ENCODE results near the gene CHP1. TPM values are rescaled to one million over a fixed set of nuclear protein-coding genes. Genes with fewer than 3 reads are reported as not detected.

The CHP1 gene
- total and polyA plus RNA-seq, 9 of the 15 experiments (the other 6 are each of a cell fraction or from before 2014, with no cell fraction given) = 31.7 to 83.4 (median 67.6) TPM

DNA sequence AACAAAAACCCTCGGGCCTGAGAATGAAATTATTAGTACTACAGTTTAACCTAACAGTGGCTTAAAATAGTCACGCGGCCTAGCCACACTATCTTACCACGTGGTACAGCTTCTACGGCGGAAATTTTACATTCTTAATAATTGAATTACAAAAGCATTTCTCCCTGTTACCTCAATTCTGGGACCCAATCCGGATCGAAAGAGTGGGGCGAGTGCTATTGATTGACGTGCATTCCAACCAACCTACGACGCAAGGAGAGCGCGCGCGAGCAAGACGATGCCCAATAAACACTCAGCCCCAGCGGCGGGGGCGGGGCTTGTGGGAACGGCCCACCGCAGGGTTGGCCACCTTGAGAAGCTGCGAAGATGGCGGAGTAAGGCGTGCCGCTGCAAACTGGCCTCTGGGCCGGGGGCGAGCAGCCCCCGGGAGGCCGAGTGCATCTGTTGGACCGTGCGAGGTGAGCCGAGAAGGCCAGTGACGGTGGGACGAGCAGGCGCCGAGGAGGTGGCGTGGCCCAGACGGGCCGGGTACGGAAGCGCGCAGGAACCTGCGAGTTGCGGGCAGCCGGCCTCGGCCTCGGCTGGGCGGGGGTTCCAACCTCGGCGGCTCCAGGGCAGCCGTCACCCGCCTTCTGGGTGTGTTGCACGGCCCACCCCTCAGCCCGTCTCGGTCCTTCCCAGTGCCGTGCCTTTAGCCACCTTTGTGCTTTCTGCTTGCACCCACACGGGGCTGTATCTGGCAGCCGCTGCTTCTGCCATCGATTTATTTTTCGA lies 52.8 kb downstream of the CHP1 start (continued):
- peak; percentile 89 for TF ChIP-seq SP1 (CRISPR knock-in tag; IDR thresholded peaks at IDR 0.05)
- TF ChIP-seq CREM (IDR thresholded peaks at IDR 0.05; ENCODE audit: low read depth) = peak; percentile 87
- TF ChIP-seq ZNF212 (CRISPR knock-in tag; IDR thresholded peaks at IDR 0.05) = no peak
- peak; percentile 89 for TF ChIP-seq CHD2 (IDR thresholded peaks at IDR 0.05; ENCODE audit: low read depth, low read length)
- TF ChIP-seq, protein P1, sequence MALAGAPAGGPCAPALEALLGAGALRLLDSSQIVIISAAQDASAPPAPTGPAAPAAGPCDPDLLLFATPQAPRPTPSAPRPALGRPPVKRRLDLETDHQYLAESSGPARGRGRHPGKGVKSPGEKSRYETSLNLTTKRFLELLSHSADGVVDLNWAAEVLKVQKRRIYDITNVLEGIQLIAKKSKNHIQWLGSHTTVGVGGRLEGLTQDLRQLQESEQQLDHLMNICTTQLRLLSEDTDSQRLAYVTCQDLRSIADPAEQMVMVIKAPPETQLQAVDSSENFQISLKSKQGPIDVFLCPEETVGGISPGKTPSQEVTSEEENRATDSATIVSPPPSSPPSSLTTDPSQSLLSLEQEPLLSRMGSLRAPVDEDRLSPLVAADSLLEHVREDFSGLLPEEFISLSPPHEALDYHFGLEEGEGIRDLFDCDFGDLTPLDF (CRISPR knock-in tag; IDR thresholded peaks at IDR 0.05) = peak; percentile 90
- TF ChIP-seq CXXC5 (CRISPR knock-in tag; IDR thresholded peaks at IDR 0.05) = peak; percentile 97
- peak; percentile 24; the same call in 1 of the 2 replicates for TF ChIP-seq LCOR (CRISPR knock-in tag; IDR thresholded peaks at IDR 0.05)
- no peak for TF ChIP-seq POU5F1 (IDR thresholded peaks at IDR 0.05; ENCODE audit: borderline replicate concordance, low read depth, low read length, partially characterized antibody)
- peak; percentile 51; the same call in 1 of the 2 replicates for TF ChIP-seq GABPB1 (CRISPR knock-in tag; IDR thresholded peaks at IDR 0.05)
- TF ChIP-seq, protein P2, sequence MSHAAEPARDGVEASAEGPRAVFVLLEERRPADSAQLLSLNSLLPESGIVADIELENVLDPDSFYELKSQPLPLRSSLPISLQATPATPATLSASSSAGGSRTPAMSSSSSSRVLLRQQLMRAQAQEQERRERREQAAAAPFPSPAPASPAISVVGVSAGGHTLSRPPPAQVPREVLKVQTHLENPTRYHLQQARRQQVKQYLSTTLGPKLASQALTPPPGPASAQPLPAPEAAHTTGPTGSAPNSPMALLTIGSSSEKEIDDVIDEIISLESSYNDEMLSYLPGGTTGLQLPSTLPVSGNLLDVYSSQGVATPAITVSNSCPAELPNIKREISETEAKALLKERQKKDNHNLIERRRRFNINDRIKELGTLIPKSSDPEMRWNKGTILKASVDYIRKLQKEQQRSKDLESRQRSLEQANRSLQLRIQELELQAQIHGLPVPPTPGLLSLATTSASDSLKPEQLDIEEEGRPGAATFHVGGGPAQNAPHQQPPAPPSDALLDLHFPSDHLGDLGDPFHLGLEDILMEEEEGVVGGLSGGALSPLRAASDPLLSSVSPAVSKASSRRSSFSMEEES (CRISPR knock-in tag; IDR thresholded peaks at IDR 0.05) = peak; percentile 72
- TF ChIP-seq SIX5 (IDR thresholded peaks at IDR 0.05; ENCODE audit: borderline replicate concordance in 1 of 2, insufficient read depth in 1 of 2, low read depth in 1 of 2, low read length in 2 of 2) = no peak
- no peak for TF ChIP-seq ZNF778 (CRISPR knock-in tag; IDR thresholded peaks at IDR 0.05)
- no peak for TF ChIP-seq ZFPM2 (CRISPR knock-in tag; IDR thresholded peaks at IDR 0.05)
- peak; percentile 44; the same call in 1 of the 2 replicates for TF ChIP-seq FOSL1 (tag; conservative IDR thresholded peaks at IDR 0.05)
- TF ChIP-seq JUND (IDR thresholded peaks at IDR 0.05; ENCODE audit: borderline replicate concordance, low read depth, low read length) = no peak
- TF ChIP-seq JUND (tag; IDR thresholded peaks at IDR 0.05; ENCODE audit: borderline replicate concordance, low read depth, low read length) = 0 out of 3 replicates have a peak, but pooled peaks have one; percentile 9
- no peak for TF ChIP-seq NELFE (IDR thresholded peaks at IDR 0.05; ENCODE audit: insufficient read depth, insufficient read length)
- TF ChIP-seq PYGO2 (tag; IDR thresholded peaks at IDR 0.05) = no peak
- TF ChIP-seq ILK (tag; IDR thresholded peaks at IDR 0.05; ENCODE audit: borderline replicate concordance, low read depth) = no peak
- TF ChIP-seq ZFP36 (IDR thresholded peaks at IDR 0.05; ENCODE audit: low read depth, low read length, partially characterized antibody) = no peak
- TF ChIP-seq CCAR2 (IDR thresholded peaks at IDR 0.05; ENCODE audit: low read depth, low read length) = no peak
- TF ChIP-seq NR3C1 (CRISPR knock-in tag; IDR thresholded peaks at IDR 0.05) = no peak
- TF ChIP-seq FOXA1 (IDR thresholded peaks at IDR 0.05; ENCODE audit: borderline replicate concordance) = no peak
- TF ChIP-seq MCM5 (IDR thresholded peaks at IDR 0.05; ENCODE audit: low read depth) = no peak
- TF ChIP-seq, protein P3, sequence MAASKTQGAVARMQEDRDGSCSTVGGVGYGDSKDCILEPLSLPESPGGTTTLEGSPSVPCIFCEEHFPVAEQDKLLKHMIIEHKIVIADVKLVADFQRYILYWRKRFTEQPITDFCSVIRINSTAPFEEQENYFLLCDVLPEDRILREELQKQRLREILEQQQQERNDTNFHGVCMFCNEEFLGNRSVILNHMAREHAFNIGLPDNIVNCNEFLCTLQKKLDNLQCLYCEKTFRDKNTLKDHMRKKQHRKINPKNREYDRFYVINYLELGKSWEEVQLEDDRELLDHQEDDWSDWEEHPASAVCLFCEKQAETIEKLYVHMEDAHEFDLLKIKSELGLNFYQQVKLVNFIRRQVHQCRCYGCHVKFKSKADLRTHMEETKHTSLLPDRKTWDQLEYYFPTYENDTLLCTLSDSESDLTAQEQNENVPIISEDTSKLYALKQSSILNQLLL (CRISPR knock-in tag; IDR thresholded peaks at IDR 0.05; ENCODE audit: borderline replicate concordance) = no peak
- TF ChIP-seq IRF2 (CRISPR knock-in tag; IDR thresholded peaks at IDR 0.05) = no peak

All from K562 (cell line).